ENCODE results near the gene OR2V2.
"Not testable (repeated sequence)": the region's sequence is repeated elsewhere in the genome, so short reads cannot be mapped to it uniquely, and the experiment has no call there.

GRCh38 chr5:181130081-181130480, 17.3 kb upstream of the OR2V2 start:
- TF ChIP-seq, protein P1, sequence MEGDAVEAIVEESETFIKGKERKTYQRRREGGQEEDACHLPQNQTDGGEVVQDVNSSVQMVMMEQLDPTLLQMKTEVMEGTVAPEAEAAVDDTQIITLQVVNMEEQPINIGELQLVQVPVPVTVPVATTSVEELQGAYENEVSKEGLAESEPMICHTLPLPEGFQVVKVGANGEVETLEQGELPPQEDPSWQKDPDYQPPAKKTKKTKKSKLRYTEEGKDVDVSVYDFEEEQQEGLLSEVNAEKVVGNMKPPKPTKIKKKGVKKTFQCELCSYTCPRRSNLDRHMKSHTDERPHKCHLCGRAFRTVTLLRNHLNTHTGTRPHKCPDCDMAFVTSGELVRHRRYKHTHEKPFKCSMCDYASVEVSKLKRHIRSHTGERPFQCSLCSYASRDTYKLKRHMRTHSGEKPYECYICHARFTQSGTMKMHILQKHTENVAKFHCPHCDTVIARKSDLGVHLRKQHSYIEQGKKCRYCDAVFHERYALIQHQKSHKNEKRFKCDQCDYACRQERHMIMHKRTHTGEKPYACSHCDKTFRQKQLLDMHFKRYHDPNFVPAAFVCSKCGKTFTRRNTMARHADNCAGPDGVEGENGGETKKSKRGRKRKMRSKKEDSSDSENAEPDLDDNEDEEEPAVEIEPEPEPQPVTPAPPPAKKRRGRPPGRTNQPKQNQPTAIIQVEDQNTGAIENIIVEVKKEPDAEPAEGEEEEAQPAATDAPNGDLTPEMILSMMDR (IDR thresholded peaks at IDR 0.05; ENCODE audit: low read depth, low read length, poor library complexity, severe bottlenecking), result not testable (repeated sequence)
- not testable (repeated sequence) for TF ChIP-seq EZH2phosphoT487 (IDR thresholded peaks at IDR 0.05; ENCODE audit: borderline replicate concordance, low read length)

Data from DOHH2 (cell line).